ENCODE data around the gene PPIL4. TPM values are rescaled to one million over a fixed set of nuclear protein-coding genes. Genes with fewer than 3 reads are reported as not detected.

The PPIL4 gene
- total RNA-seq, 4 donors from 2014 or later = 10.2 to 57.2 (median 43.2) TPM

DNA sequence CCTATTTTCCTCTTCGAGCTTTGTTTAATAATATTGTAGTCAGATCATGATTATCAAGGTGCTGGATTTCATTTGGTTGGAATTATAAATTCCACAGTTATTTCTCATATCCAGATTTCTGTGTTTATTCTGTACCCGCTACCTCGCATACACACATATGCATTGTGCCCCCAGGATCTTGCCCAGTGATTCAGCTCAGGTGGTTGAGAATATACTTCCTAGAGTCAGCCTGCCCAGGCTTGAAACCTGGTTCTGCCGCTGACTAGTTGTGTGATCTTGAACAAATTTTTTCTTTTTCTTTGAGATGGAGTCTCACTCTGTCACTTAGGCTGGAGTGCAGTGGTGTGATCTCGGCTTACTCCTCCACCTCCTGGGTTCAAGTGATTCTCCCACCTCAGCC, 35.0 kb upstream of the PPIL4 start:
- intact Hi-C loops (cut with DNase I; ENCODE audit: low total_unique reads) = no loop called here
- no peak for TF ChIP-seq POLR2A (IDR thresholded peaks at IDR 0.05)
- TF ChIP-seq, protein P1, sequence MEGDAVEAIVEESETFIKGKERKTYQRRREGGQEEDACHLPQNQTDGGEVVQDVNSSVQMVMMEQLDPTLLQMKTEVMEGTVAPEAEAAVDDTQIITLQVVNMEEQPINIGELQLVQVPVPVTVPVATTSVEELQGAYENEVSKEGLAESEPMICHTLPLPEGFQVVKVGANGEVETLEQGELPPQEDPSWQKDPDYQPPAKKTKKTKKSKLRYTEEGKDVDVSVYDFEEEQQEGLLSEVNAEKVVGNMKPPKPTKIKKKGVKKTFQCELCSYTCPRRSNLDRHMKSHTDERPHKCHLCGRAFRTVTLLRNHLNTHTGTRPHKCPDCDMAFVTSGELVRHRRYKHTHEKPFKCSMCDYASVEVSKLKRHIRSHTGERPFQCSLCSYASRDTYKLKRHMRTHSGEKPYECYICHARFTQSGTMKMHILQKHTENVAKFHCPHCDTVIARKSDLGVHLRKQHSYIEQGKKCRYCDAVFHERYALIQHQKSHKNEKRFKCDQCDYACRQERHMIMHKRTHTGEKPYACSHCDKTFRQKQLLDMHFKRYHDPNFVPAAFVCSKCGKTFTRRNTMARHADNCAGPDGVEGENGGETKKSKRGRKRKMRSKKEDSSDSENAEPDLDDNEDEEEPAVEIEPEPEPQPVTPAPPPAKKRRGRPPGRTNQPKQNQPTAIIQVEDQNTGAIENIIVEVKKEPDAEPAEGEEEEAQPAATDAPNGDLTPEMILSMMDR (IDR thresholded peaks at IDR 0.05) = no peak
- DNase-seq = no peak
- Histone ChIP-seq H3K36me3 (no peaks in the 10 kb centered on the region), H3K27me3 (no peaks in the 10 kb centered on the region), H3K27ac (no peak overlapping the region), H3K4me3 (no peak overlapping the region), H3K4me1 (no peaks in the 10 kb centered on the region), H3K9me3 (no peaks in the 10 kb centered on the region)

DNA sequence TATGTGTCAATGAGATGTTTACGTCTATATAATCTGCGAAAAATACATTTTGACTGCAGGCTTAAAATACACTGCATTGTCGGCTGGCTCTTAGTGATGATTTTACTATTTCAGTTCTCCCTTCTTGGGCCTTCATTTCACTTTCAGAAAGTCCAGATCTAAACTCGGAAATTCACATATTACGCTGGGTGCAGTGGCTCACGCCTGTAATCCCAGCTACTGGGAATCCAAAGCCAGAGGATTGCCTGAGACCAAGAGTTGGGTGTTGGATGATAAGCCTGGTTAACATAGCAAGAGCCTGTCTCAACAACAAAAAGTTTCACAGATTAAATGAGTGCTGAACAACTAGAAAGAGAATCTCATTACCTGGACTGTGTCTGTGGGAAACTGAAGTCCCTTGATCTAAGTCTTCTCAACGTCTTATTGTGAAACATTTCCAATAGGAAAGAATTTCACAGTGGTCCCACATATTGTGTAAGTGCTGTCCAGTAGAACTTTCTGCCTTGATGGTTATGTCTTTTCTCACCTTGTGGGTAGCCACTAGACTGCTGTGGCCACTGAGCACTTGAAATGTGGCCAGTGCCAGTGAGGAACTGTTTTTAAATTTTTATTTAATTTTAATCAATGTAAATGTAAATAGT, 22.2 kb upstream of the PPIL4 start:
- DNase-seq = no peak
- H3K9me3 ChIP-seq = no peaks in the 10 kb centered on the region
- TF ChIP-seq POLR2A (IDR thresholded peaks at IDR 0.05) = no peak
- TF ChIP-seq, protein P1 (IDR thresholded peaks at IDR 0.05) = no peak
- intact Hi-C loops (cut with DNase I; ENCODE audit: low total_unique reads) = no loop called here
- no peak overlapping the region for H3K27ac ChIP-seq
- no peaks in the 10 kb centered on the region for H3K36me3 ChIP-seq
- H3K27me3 ChIP-seq = no peaks in the 10 kb centered on the region
- H3K4me1 ChIP-seq = peaks cover 0 to 9% of the 10 kb centered on the region in 2 donors
- no peak overlapping the region for H3K4me3 ChIP-seq

DNA sequence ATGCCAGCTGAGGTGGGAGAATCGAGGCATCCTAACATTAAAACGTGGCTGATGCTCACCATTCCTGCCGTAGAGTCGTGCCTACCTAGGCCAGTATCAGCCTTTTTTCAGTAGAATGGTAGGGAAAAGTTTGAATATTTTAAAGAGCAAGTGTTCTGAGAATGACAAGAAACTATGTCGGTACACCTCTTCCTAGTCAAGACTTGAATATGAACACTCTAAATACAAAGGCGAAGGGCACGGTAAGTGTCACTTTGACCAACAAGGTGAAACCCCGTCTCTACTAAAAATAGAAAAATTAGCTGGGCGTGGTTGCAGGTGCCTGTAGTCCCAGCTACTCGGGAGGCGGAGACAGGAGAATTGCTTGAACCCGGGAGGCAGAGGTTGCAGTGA, 21.3 kb upstream of the PPIL4 start:
- Histone ChIP-seq H3K9me3 (no peaks in the 10 kb centered on the region), H3K27ac (peak overlapping the region; percentile 76 to 99), H3K27me3 (no peaks in the 10 kb centered on the region), H3K4me1 (peaks cover 0 to 9% of the 10 kb centered on the region in 2 donors), H3K4me3 (peak overlapping the region; percentile 88 to 100), H3K36me3 (no peaks in the 10 kb centered on the region)
- TF ChIP-seq, protein P1 (IDR thresholded peaks at IDR 0.05) = no peak
- TF ChIP-seq POLR2A (IDR thresholded peaks at IDR 0.05) = no peak
- DNase-seq = no peak
- intact Hi-C loops (cut with DNase I; ENCODE audit: low total_unique reads) = no loop called here

DNA sequence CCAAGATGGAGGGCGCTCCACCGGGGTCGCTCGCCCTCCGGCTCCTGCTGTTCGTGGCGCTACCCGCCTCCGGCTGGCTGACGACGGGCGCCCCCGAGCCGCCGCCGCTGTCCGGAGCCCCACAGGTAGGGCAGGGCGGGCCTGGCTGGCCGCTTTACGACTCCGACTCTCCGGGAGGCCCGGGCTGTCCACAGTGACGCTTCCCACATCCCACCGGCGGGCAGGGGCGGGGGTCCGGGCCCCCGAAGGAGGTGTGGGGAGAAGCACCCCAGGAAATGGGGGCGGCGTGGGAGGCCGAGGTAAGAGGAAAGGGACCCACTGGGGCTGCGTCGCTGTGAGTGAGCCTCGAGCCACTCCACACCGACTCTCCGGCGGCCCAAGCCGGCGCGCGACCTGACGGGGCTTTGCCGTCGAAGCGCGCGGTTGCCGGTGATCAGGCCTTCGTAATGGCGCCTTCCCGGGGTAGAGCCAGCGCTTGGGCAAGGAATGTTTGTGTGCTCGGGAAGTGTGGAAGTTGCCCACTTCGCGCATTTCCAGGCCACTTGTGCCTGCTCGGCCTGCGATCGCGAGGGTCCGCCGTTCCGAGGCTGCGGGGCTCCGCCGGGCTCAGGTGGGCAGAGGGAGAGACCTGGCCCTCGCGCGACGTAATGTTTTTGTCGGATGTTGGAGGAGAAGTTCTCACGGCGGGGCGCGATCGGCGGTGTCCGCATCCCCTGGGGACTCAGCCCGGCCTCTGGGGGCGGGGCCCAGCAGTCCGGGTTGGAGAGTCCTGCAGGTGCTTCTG, 20.8 kb upstream of the PPIL4 start:
- Histone ChIP-seq H3K36me3 (no peaks in the 10 kb centered on the region), H3K4me1 (peaks cover 0 to 9% of the 10 kb centered on the region in 2 donors), H3K27me3 (no peaks in the 10 kb centered on the region), H3K4me3 (peak overlapping the region; percentile 88 to 100), H3K9me3 (no peaks in the 10 kb centered on the region), H3K27ac (peak overlapping the region; percentile 76 to 99)
- TF ChIP-seq, protein P1 (IDR thresholded peaks at IDR 0.05) = no peak
- TF ChIP-seq POLR2A (IDR thresholded peaks at IDR 0.05) = peak; percentile 32 to 58
- DNase-seq = peak; percentile 42 to 47
- intact Hi-C loops (cut with DNase I; ENCODE audit: low total_unique reads) = no loop called here

Data from uterus (tissue), 4 donors.